PC-9 (cell line): Measurements from ENCODE around the gene MSI2.

Experiments used
- EZH2 ChIP-seq: fragments of 200-600 bp; sonication (generic); IDR thresholded peaks from 2 replicates; pipeline ENCODE4 v1.8.0; 2017; ENCODE audit warnings: antibody characterized with exemption, low read depth
- TF ChIP-seq, protein P1 (sequence below): fragments of 200-600 bp; sonication (generic); conservative IDR thresholded peaks from 2 replicates; pipeline ENCODE4 v1.6.1; 2017; ENCODE audit warnings: mixed run types, antibody characterized with exemption, mild to moderate bottlenecking, moderate library complexity

DNA sequence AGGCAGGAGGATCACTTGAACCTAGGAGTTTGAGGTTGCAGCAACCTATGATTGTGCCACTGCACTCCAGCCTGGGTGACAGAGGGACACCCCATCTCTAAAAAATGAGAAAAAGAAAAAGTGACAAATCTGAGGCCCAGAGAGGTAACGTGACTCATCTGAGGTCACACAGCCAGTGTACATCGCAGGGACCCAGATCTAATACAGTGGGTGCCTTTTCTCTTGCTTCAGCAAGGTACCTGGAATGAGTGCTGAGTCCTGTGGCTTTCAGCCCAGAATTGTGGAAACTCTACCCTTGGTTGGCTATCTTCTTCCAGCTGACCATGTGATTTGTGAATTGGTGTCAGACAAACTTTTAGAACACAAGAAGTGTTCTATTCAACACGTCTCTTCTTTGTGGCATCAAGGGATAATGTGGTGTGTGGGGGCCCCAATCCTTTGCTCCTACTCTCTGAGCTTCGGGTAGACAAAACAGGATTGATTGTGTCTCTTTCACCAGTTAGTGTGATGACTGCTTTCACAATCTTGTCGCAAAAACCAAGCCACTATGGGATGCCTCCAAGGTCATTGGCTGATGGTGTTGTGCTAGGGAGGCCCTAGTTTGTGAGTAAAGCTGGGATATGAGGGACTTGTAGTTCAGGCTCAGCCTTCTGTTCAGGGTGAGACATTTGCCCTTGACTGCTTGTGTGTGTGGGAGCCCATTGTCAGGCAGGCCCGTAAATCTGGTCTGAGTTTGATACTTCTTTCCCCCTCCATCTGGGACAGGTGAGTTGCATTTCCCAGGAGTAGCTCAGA is 71.0 kb downstream of the MSI2 start:
- TF ChIP-seq, protein P1, sequence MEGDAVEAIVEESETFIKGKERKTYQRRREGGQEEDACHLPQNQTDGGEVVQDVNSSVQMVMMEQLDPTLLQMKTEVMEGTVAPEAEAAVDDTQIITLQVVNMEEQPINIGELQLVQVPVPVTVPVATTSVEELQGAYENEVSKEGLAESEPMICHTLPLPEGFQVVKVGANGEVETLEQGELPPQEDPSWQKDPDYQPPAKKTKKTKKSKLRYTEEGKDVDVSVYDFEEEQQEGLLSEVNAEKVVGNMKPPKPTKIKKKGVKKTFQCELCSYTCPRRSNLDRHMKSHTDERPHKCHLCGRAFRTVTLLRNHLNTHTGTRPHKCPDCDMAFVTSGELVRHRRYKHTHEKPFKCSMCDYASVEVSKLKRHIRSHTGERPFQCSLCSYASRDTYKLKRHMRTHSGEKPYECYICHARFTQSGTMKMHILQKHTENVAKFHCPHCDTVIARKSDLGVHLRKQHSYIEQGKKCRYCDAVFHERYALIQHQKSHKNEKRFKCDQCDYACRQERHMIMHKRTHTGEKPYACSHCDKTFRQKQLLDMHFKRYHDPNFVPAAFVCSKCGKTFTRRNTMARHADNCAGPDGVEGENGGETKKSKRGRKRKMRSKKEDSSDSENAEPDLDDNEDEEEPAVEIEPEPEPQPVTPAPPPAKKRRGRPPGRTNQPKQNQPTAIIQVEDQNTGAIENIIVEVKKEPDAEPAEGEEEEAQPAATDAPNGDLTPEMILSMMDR, result no peak
- no peak for TF ChIP-seq EZH2
